Esophagus squamous epithelium (tissue), 5 donors: ENCODE results near the gene AP1S2. TPM values are rescaled to one million over a fixed set of nuclear protein-coding genes. Genes with fewer than 3 reads are reported as not detected.

Source experiments
- DNase-seq: peaks from one replicate; lab custom pipeline; 2025; lab: John Stamatoyannopoulos, UW
- H3K27ac ChIP-seq, 4 donors: fragments of 200-600 bp; sonication (generic); one replicate each; pipeline ENCODE4 v1.5.1; 2016 to 2019; ENCODE audit warnings: mild to moderate bottlenecking in 1 of 4
- H3K27me3 ChIP-seq, 4 donors: fragments of 200-600 bp; sonication (generic); 1 replicate in 3 of 4; 2 replicates in 1 of 4; pipeline versions ENCODE4 v1.5.1 to v1.6.0; 2017 to 2021; ENCODE audit warnings: antibody characterized with exemption in 1 of 4
- H3K36me3 ChIP-seq, 3 donors: fragments of 200-600 bp; sonication (generic); one replicate each; pipeline ENCODE4 v1.5.1; 2016 to 2019
- H3K4me1 ChIP-seq, 3 donors: fragments of 200-600 bp; sonication (generic); one replicate each; pipeline ENCODE4 v1.5.1; 2017 to 2019
- H3K4me3 ChIP-seq, 4 donors: fragments of 200-600 bp; sonication (generic); 1 replicate in 3 of 4; 2 replicates in 1 of 4; pipeline ENCODE4 v1.5.1; 2016 to 2019; ENCODE audit warnings: mild to moderate bottlenecking in 2 of 4, moderate library complexity in 1 of 4
- H3K9me3 ChIP-seq, 3 donors: fragments of 200-600 bp; sonication (generic); one replicate each; pipeline ENCODE4 v1.5.1; 2016 to 2019
- CTCF ChIP-seq, 6 experiments: fragments of 450-650 bp in 4 of 6; fragments of 200-600 bp in 2 of 6; sonication (generic) in 2 of 6; IDR thresholded peaks; one replicate each; pipeline ENCODE4 v1.5.1; 2016 to 2019; ENCODE audit warnings: antibody characterized with exemption in 6 of 6, mild to moderate bottlenecking in 4 of 6, moderate library complexity in 4 of 6
- POLR2A ChIP-seq, 4 donors: fragments of 450-650 bp; IDR thresholded peaks; one replicate each; pipeline ENCODE4 v1.6.1; 2017; ENCODE audit warnings: antibody characterized with exemption in 4 of 4, mild to moderate bottlenecking in 4 of 4, moderate library complexity in 3 of 4
- WGBS, 2 donors: methylation state at CpG; one replicate each; pipeline ENCODE4 v1.1.5; 2018; 5-methylcytosine and 5-hydroxymethylcytosine counted together
- intact Hi-C: fragments of 100-400 bp; cut with DNase I; formaldehyde crosslinking; loops from one replicate; pipeline ENCODE4 v1.15.0; 2022
- total RNA-seq, 4 donors: library from RNA; depleted of rRNA; stranded (reverse); fragments of >200 nt; gene quantifications; one replicate each; pipeline ENCODE4 v1.1.0, GENCODE V29; 2016
- donor health status: DM: yes; HTN: yes; CAD: no.

Gene AP1S2
- total RNA-seq: 10 to 100 TPM in 3 of 4 donors, 1 to 10 TPM in 1; 6.0 to 28.5 (median 17.6) TPM

GRCh38 chrX:15854712-15855567 is at the start of gene AP1S2:
TSS of gene AP1S2 (minus strand) at chrX:15854813. CDS start at chrX:15852524, 2,289 bp downstream.
- Histone ChIP-seq H3K36me3 (no peaks in the 10 kb centered on the region), H3K9me3 (no peaks in the 10 kb centered on the region), H3K27me3 (peaks cover 0 to 3% (median 0%) of the 10 kb centered on the region in 4 donors), H3K4me1 (peaks cover 3 to 17% (median 5%) of the 10 kb centered on the region in 3 donors), H3K4me3 (peak within 1 kb of the TSS; percentile 60 to 79 (median 74)), H3K27ac (peak within 1 kb of the TSS; percentile 86 to 95 (median 90))
- intact Hi-C loops: no loop called here
- 0 to 3% methylated on average over 7 to 31 of the region's 85 CpGs for WGBS, 2 donors
- peak; percentile 79 for DNase-seq
- TF ChIP-seq CTCF (IDR thresholded peaks at IDR 0.05) (no peak), POLR2A (IDR thresholded peaks at IDR 0.05) (peak in 2 of 4 donors; percentile 55 to 72)

GRCh38 chrX:15903186-15903681 is 48.6 kb upstream of the AP1S2 start:
- Histone ChIP-seq H3K4me1 (no peaks in the 10 kb centered on the region), H3K27ac (no peak overlapping the region), H3K9me3 (no peaks in the 10 kb centered on the region), H3K36me3 (no peaks in the 10 kb centered on the region), H3K27me3 (no peaks in the 10 kb centered on the region), H3K4me3 (no peak overlapping the region)
- WGBS, 2 donors: 52 to 68% methylated on average over 5 of the region's 5 CpGs
- no peak for TF ChIP-seq POLR2A (IDR thresholded peaks at IDR 0.05)
- no peak for TF ChIP-seq CTCF (IDR thresholded peaks at IDR 0.05)
- intact Hi-C loops: no loop called here
- DNase-seq: peak; percentile 1

GRCh38 chrX:15895334-15895733 is 40.7 kb upstream of the AP1S2 start:
- H3K4me1 ChIP-seq: no peaks in the 10 kb centered on the region
- no peaks in the 10 kb centered on the region for H3K36me3 ChIP-seq
- H3K9me3 ChIP-seq: no peaks in the 10 kb centered on the region
- DNase-seq: no peak
- no peak overlapping the region for H3K27ac ChIP-seq
- H3K27me3 ChIP-seq: no peaks in the 10 kb centered on the region
- TF ChIP-seq POLR2A (IDR thresholded peaks at IDR 0.05) (no peak), CTCF (IDR thresholded peaks at IDR 0.05) (no peak)
- H3K4me3 ChIP-seq: no peak overlapping the region
- intact Hi-C loops: no loop called here
- 86 to 88% methylated on average over 4 of the region's 4 CpGs for WGBS, 2 donors

GRCh38 chrX:15894724-15895123 is 40.1 kb upstream of the AP1S2 start:
- no peaks in the 10 kb centered on the region for H3K9me3 ChIP-seq
- no peaks in the 10 kb centered on the region for H3K36me3 ChIP-seq
- no peak for TF ChIP-seq CTCF (IDR thresholded peaks at IDR 0.05)
- TF ChIP-seq POLR2A (IDR thresholded peaks at IDR 0.05): no peak
- WGBS, 2 donors: 56 to 69% methylated on average over 3 of the region's 3 CpGs
- no peak overlapping the region for H3K4me3 ChIP-seq
- no peak overlapping the region for H3K27ac ChIP-seq
- no peaks in the 10 kb centered on the region for H3K4me1 ChIP-seq
- DNase-seq: no peak
- H3K27me3 ChIP-seq: no peaks in the 10 kb centered on the region
- intact Hi-C loops: no loop called here

GRCh38 chrX:15890463-15890862 is 35.9 kb upstream of the AP1S2 start:
- Histone ChIP-seq H3K36me3 (no peaks in the 10 kb centered on the region), H3K4me3 (no peak overlapping the region), H3K27me3 (no peaks in the 10 kb centered on the region), H3K27ac (no peak overlapping the region), H3K9me3 (no peaks in the 10 kb centered on the region), H3K4me1 (no peaks in the 10 kb centered on the region)
- intact Hi-C loops: no loop called here
- no peak for TF ChIP-seq CTCF (IDR thresholded peaks at IDR 0.05)
- no peak for TF ChIP-seq POLR2A (IDR thresholded peaks at IDR 0.05)
- 88 to 90% methylated on average over 2 of the region's 2 CpGs for WGBS, 2 donors
- DNase-seq: no peak
